GM18858 (cell line): ENCODE data around the gene CDH13.

Experiments
- ATAC-seq: cut with Tn5 transposase; IDR thresholded peaks from one replicate; pipeline ENCODE4 v1.9.1; 2021; ENCODE audit not compliant: unreplicated experiment

Gene CDH13

GRCh38 chr16:82990155-82990554, 363.4 kb downstream of the CDH13 start:
- no peak for ATAC-seq

DNA sequence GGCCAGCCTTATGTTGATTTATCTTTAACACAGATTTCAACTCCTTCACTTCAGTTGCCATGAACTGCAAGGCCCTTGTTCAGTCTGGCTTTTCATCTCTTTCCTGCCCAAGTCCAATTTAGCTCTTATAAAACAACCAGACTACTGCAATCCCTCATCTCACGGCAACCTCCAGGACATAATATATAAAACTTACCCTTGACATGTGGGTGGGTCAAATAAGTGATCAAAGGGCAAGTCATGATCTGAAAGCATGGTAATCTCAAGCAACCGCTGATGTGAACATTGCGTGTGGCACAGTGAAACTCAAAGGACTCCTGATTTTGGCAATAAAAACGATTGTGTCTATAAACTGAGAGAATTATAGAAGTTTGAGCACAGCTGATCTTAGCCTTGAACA, 364.6 kb downstream of the CDH13 start:
- ATAC-seq = no peak

DNA sequence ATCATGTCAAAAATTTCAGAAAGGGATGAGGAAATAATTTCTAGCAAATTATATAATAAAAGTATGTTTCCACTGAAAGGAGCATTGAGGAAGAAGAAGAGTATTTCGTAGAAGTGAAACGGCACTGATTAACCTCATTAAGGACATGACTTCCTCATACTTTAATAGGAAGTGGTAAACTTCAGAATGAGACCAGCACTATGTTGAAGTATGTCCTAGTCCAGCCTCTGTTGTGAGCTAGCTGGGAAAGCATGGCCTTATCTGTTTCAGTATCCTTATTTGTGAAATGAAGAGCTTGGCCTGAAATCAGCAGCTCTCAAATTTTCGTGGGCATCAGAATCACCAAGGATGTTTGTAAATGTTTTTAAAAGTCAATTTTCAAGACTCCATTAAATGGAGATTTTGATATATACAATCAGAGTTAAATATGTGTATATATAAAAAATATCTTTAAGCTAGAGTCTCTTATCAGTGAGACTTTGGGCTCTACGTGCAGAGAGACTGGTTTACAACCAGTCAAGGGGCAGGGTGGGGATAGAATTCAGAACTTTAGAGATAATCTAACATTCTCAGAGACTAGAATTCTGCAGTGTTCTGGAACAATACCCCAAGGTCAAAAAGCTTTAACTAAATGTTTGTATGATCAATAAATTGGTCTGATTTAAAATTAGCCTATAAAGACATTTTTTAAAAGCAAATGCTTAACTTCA, 365.4 kb downstream of the CDH13 start:
- ATAC-seq = no peak

DNA sequence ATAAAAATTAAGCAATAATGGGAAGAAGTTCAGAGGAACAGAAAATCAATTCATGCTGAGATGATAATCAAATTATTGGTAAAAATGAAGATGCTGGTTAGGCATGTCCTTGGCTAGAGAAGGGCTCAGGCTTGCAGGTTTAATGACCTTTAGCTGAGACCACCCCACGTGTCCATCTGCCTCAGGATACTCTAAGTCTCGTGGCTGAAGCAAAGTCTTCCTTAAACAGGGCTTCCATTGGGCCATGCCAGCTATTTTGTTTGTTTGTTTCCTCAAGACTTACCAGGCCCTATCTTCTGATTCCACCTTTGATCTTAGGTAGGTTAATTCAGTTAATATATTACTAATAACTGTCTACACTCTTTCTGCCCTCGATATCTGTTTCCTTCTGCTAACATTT, 366.0 kb downstream of the CDH13 start:
- no peak for ATAC-seq

- no peak for ATAC-seq
Observed at GRCh38 chr16:82993415-82993814, 366.6 kb downstream of the CDH13 start.

- no peak for ATAC-seq
Observed at GRCh38 chr16:82993926-82994325, 367.2 kb downstream of the CDH13 start.

DNA sequence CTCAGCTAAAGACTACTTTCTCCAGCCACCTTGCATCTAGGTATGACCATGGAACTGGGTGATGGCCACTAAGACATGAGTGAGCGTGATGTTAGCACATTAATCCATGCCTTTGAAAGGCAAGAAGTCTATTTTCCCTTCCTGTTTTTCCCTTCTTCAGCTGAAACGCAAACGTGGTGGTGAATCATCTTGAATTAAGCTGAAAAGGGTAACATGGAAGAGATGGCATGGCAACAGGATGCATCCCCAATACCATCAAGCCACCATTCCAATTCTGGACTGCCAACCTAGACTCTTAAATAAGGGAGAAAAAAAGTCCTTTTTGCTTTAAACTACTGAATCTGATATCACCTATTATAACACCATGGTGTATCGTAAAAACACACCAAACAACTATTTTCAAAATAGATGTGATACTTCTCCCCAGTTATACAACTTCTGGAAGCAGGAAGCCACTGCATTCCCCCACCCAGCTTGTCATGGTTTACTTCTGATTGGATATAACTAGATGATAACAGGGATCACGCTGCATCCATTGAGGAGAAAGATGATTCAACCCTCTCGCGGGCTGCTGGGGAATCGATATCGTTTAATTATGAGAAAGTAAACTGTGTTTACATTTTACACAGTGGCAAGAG, 368.6 kb downstream of the CDH13 start:
- ATAC-seq = no peak

GRCh38 chr16:82995924-82996441, 369.2 kb downstream of the CDH13 start:
- ATAC-seq = no peak

GRCh38 chr16:82996814-82997213, 370.0 kb downstream of the CDH13 start:
- no peak for ATAC-seq

DNA sequence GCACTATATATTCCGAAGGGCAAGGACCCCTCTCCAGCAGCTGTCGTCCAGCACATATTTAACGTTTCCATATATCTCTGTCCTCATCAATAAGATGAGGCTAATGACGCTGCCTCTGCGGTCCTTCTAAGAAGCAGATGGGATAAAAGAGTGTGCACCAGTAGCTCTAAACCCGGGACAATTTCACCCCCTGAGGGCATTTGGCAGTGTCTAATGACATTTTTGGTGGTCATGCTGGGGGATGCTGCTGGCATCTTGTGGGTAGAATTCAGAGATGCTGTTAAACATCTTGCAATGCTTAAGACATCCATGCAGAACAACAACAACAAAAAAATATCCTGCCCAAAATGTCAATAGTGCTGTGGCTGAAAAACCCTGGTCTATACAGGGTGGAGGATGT, 372.9 kb downstream of the CDH13 start:
- no peak for ATAC-seq

- no peak for ATAC-seq
Observed at GRCh38 chr16:83002351-83003334, 375.9 kb downstream of the CDH13 start.

DNA sequence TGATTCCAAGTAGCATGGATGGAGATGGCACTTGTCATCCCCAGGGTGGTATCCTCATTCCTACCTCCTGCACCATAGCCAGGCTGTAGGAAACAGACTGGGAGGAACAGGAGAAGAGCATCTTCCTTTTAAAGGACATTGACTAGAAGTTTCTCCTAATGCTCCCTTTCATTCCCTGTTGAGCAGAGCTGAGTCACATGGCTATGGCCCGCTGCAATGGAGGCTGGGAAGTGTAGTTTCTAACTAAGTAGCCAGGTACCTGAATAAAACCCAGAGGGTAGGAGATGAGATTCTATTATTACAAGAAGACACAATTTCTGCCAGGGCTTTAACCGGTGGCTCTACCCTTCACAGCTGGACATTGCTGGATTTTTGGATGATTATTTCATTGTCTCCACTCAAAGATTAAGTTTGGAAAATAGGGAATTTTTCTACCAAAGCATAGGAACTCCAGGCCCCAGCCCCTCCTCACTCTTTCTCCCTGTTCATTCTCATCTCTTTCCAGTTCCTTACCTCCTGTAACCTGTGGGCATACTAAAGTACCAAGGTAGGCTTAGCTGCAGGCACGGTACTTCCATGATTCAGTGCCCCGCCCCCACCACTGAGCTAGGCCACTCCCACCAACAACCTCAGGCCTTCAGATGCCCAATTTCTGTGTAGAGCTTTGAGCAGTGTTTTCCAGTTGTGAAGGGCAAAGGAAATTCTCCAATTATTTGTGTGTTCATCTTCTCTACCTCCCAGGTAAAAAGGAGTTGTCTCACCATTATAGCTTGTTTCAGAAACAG, 378.3 kb downstream of the CDH13 start:
- no peak for ATAC-seq

DNA sequence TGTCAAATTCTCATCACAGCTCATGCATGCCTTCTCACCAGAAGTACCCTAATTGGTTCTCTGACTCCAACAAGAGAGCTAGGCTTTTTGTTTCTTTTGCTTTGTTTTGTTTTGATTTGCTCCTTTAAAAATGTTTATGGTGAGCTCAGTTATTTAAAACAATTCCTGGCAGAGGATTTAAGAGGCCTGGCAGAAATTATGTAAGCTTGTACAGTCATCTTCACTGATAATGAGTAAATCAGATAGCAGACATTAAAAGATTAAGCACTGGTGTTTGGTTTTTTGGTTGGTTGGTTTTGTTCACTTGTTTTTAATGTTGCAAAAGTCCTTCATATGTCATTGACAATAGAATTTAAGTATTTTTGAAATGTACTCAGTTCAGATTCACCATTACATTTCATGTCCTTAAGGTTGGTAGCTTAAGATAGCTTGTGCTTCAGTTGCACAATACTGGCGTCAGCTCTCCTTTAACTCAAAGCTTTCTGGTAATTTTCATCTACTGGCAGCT, 378.9 kb downstream of the CDH13 start:
- no peak for ATAC-seq

- ATAC-seq = no peak
Observed at GRCh38 chr16:83010776-83011720, 384.3 kb downstream of the CDH13 start.

- ATAC-seq = no peak
Observed at GRCh38 chr16:83011939-83012338, 385.2 kb downstream of the CDH13 start.

GRCh38 chr16:83013071-83013470, 386.3 kb downstream of the CDH13 start:
- no peak for ATAC-seq

GRCh38 chr16:83019963-83020362, 393.2 kb downstream of the CDH13 start:
- no peak for ATAC-seq

- ATAC-seq = no peak
Observed at GRCh38 chr16:83021045-83021444, 394.3 kb downstream of the CDH13 start.

GRCh38 chr16:83021746-83022145, 395.0 kb downstream of the CDH13 start:
- no peak for ATAC-seq
